Measurements from ENCODE around the gene PRELID1.

GRCh38 chr5:177310332-177310731 lies 6.7 kb downstream of the PRELID1 start:
- TF ChIP-seq CTCF (IDR thresholded peaks at IDR 0.05): no peak
- TF ChIP-seq POLR2A (IDR thresholded peaks at IDR 0.05): no peak
